ENCODE results near the gene CD180. TPM values are rescaled to one million over a fixed set of nuclear protein-coding genes. Genes with fewer than 3 reads are reported as not detected.

The CD180 gene
- total and polyA plus RNA-seq, 2 experiments from 2014 or later = 0.07 TPM; not detected in 1

GRCh38 chr5:67135381-67135984 lies 61.1 kb downstream of the CD180 start:
- H2AFZ ChIP-seq = no peak overlapping the region
- no peaks in the 10 kb centered on the region for H3K9me2 ChIP-seq (replicated peaks; ENCODE audit: insufficient read depth)
- H3K9me3 ChIP-seq (ENCODE audit: low read depth) = no peaks in the 10 kb centered on the region
- no peak overlapping the region for H3K27ac ChIP-seq
- no peak for TF ChIP-seq EZH2 (IDR thresholded peaks at IDR 0.05; ENCODE audit: borderline replicate concordance)
- TF ChIP-seq CTCF (IDR thresholded peaks at IDR 0.05; ENCODE audit: poor library complexity) = no peak
- TF ChIP-seq EZH2phosphoT487 (IDR thresholded peaks at IDR 0.05; ENCODE audit: low read depth, severe bottlenecking, unreplicated experiment) = no peak
- no peak overlapping the region for H3K4me3 ChIP-seq
- no peak for DNase-seq (ENCODE audit: low spot score)
- no peak overlapping the region for H3K4me2 ChIP-seq
- H3K36me3 ChIP-seq (replicated peaks; ENCODE audit: insufficient read depth, low read depth) = no peaks in the 10 kb centered on the region
- H3K79me2 ChIP-seq = no peaks in the 10 kb centered on the region
- no peaks in the 10 kb centered on the region for H4K20me1 ChIP-seq (ENCODE audit: insufficient read depth, poor library complexity, severe bottlenecking)
- no peaks in the 10 kb centered on the region for H3K4me1 ChIP-seq (ENCODE audit: insufficient read depth)
- H3K27me3 ChIP-seq = no peaks in the 10 kb centered on the region
- 77% methylated on average over 6 of the region's 6 CpGs for WGBS (ENCODE audit: low lambda C conversion rate, missing lambda C conversion rate)

- WGBS (ENCODE audit: low lambda C conversion rate, missing lambda C conversion rate) = 79% methylated on average over 3 of the region's 3 CpGs
- no peak for DNase-seq (ENCODE audit: low spot score)
- Histone ChIP-seq H3K9me2 (replicated peaks; ENCODE audit: insufficient read depth) (no peaks in the 10 kb centered on the region), H3K4me2 (no peak overlapping the region), H3K4me1 (ENCODE audit: insufficient read depth) (no peaks in the 10 kb centered on the region), H3K79me2 (no peaks in the 10 kb centered on the region), H3K27ac (no peak overlapping the region), H2AFZ (no peak overlapping the region), H3K36me3 (replicated peaks; ENCODE audit: insufficient read depth, low read depth) (no peaks in the 10 kb centered on the region), H3K27me3 (no peaks in the 10 kb centered on the region), H4K20me1 (ENCODE audit: insufficient read depth, poor library complexity, severe bottlenecking) (no peaks in the 10 kb centered on the region), H3K4me3 (no peak overlapping the region), H3K9me3 (ENCODE audit: low read depth) (no peaks in the 10 kb centered on the region)
- no peak for TF ChIP-seq EZH2phosphoT487 (IDR thresholded peaks at IDR 0.05; ENCODE audit: low read depth, severe bottlenecking, unreplicated experiment)
- TF ChIP-seq EZH2 (IDR thresholded peaks at IDR 0.05; ENCODE audit: borderline replicate concordance) = no peak
- no peak for TF ChIP-seq CTCF (IDR thresholded peaks at IDR 0.05; ENCODE audit: poor library complexity)
Observed at GRCh38 chr5:67133776-67134175, 62.8 kb downstream of the CD180 start.

- DNase-seq (ENCODE audit: low spot score) = no peak
- 44% methylated on average over 2 of the region's 2 CpGs for WGBS (ENCODE audit: low lambda C conversion rate, missing lambda C conversion rate)
- no peak overlapping the region for H3K27ac ChIP-seq
- H3K9me2 ChIP-seq (replicated peaks; ENCODE audit: insufficient read depth) = no peaks in the 10 kb centered on the region
- no peaks in the 10 kb centered on the region for H3K4me1 ChIP-seq (ENCODE audit: insufficient read depth)
- no peaks in the 10 kb centered on the region for H3K27me3 ChIP-seq
- no peak overlapping the region for H2AFZ ChIP-seq
- no peaks in the 10 kb centered on the region for H3K36me3 ChIP-seq (replicated peaks; ENCODE audit: insufficient read depth, low read depth)
- TF ChIP-seq CTCF (IDR thresholded peaks at IDR 0.05; ENCODE audit: poor library complexity) (no peak), EZH2 (IDR thresholded peaks at IDR 0.05; ENCODE audit: borderline replicate concordance) (no peak), EZH2phosphoT487 (IDR thresholded peaks at IDR 0.05; ENCODE audit: low read depth, severe bottlenecking, unreplicated experiment) (no peak)
- no peaks in the 10 kb centered on the region for H4K20me1 ChIP-seq (ENCODE audit: insufficient read depth, poor library complexity, severe bottlenecking)
- H3K9me3 ChIP-seq (ENCODE audit: low read depth) = no peaks in the 10 kb centered on the region
- no peak overlapping the region for H3K4me2 ChIP-seq
- H3K79me2 ChIP-seq = no peaks in the 10 kb centered on the region
- no peak overlapping the region for H3K4me3 ChIP-seq
Observed at GRCh38 chr5:67133217-67133616, 63.4 kb downstream of the CD180 start.
